ENCODE measurements around the gene ELOB.

DNA sequence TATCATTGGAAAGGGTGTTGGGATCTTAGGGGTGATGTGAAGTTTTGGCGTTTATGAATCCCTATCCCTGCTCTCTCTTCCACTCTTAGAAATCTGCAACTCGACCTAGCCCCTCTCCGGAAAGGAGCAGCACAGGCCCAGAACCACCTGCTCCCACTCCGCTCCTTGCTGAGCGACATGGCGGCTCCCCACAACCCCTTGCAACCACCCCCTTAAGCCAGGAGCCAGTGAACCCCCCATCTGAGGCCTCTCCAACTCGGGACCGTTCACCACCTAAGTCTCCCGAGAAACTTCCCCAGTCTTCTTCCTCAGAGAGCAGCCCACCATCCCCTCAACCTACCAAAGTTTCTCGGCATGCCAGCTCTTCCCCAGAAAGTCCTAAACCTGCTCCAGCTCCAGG is 15.6 kb downstream of the ELOB start:
- TF ChIP-seq, protein P1, sequence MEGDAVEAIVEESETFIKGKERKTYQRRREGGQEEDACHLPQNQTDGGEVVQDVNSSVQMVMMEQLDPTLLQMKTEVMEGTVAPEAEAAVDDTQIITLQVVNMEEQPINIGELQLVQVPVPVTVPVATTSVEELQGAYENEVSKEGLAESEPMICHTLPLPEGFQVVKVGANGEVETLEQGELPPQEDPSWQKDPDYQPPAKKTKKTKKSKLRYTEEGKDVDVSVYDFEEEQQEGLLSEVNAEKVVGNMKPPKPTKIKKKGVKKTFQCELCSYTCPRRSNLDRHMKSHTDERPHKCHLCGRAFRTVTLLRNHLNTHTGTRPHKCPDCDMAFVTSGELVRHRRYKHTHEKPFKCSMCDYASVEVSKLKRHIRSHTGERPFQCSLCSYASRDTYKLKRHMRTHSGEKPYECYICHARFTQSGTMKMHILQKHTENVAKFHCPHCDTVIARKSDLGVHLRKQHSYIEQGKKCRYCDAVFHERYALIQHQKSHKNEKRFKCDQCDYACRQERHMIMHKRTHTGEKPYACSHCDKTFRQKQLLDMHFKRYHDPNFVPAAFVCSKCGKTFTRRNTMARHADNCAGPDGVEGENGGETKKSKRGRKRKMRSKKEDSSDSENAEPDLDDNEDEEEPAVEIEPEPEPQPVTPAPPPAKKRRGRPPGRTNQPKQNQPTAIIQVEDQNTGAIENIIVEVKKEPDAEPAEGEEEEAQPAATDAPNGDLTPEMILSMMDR (IDR thresholded peaks at IDR 0.05; ENCODE audit: insufficient read depth, low read depth, low read length) = no peak
- TF ChIP-seq EZH2 (IDR thresholded peaks at IDR 0.05; ENCODE audit: insufficient read depth, low read length) = no peak

Data from astrocyte (in vitro differentiated cells and primary cell).